SHP77 treated with DMSO at 0.1 percent for 48 hours (cell line): ENCODE data around the gene TMEM41B.
"Not testable (repeated sequence)": the region's sequence is repeated elsewhere in the genome, so short reads cannot be mapped to it uniquely, and the experiment has no call there.

Experiments used
- DNase-seq: peaks from one replicate; lab custom pipeline; 2025; lab: John Stamatoyannopoulos, UW

The TMEM41B gene

GRCh38 chr11:9259981-9260837 is 54.2 kb downstream of the TMEM41B start:
- no peak for DNase-seq

DNA sequence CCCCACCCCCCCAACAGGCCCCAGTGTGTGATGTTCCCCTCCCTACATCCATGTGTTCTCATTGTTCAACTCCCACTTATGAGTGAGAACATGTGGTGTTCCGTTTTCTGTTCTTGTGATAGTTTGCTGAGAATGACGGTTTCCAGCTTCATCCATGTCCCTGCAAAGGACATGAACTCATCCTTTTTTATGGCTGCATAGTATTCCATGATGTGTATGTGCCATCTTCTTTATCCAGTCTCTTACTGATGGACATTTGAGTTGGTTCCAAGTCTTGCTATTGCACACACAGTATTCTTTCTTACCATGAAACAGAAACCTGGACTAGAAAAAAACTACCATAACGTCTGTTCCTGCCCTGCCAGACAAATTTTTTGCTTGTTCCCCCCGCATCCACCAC is 56.1 kb downstream of the TMEM41B start:
- DNase-seq: not testable (repeated sequence)

- no peak for DNase-seq
Observed at GRCh38 chr11:9254416-9254815, 60.0 kb downstream of the TMEM41B start.

GRCh38 chr11:9253086-9253485 is 61.3 kb downstream of the TMEM41B start:
- DNase-seq: no peak

GRCh38 chr11:9251311-9251710 is 63.1 kb downstream of the TMEM41B start:
- no peak for DNase-seq

- no peak for DNase-seq
Observed at GRCh38 chr11:9250139-9250582, 64.2 kb downstream of the TMEM41B start.

DNA sequence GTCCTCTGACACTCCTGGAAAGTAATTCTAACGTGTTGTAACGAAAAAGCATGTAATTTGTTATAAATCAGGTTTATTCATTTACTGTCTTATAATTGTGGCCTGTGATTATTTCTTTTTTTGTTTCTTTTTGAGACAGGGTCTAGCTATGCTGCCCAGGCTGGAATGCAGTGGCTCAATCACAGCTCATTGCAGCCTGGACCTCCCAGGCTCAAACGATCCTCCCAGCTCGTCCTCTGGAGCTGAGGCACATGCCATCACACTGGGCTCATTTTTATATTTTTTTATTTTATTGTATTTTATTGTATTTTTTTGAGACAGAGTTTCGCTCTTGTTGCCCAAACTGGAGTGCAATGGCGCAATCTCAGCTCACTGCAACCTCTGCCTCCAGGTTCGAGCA is 65.1 kb downstream of the TMEM41B start:
- DNase-seq: no peak

DNA sequence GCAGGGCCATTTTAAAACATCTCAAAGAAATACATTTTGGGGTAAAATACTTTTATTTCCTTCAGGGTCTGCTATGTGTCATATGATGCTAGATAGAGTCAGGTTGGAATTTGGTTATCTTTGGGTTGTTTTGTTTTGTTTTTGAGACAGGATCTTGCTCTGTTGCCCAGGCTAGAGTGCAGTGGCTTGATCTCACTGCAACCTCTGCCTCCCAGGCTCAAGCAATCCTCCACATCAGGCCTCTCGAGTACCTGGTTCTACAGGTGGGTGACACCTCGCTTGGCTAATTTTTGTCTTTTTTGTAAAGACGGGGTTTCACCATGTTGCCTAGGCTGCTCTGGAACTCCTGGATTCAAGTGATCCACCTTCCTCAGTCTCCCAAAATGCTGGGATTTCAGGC is 66.5 kb downstream of the TMEM41B start:
- DNase-seq: no peak

GRCh38 chr11:9236242-9236641 is 78.2 kb downstream of the TMEM41B start:
- not testable (repeated sequence) for DNase-seq

GRCh38 chr11:9232482-9232881 is 81.9 kb downstream of the TMEM41B start:
- DNase-seq: no peak

DNA sequence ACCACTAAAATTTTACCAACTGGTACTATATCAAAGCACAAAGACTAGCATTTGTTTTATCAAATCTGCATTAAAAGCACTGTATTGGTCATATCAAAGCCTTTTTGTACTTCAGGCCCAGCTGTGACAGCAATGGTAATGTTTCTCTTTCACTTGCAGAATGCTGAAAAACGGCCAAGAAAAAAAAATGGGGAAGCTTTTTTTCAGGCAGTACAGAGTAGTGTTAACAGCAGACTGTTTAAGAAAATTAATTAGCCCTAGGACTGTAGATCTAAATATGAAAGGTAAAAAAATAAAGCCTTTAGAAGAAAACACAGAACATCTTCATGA is 82.6 kb downstream of the TMEM41B start:
- DNase-seq: no peak
